ENCODE measurements around the gene TSNAX.
"Not testable (repeated sequence)": the region's sequence is repeated elsewhere in the genome, so short reads cannot be mapped to it uniquely, and the experiment has no call there.

The TSNAX gene

GRCh38 chr1:231528172-231529029 lies at the start of gene TSNAX:
TSNAX (plus strand) TSS chr1:231528669; CDS start chr1:231528811, 142 bp downstream.
- H3K4me3 ChIP-seq (ENCODE audit: low read depth, low read length) = peak within 1 kb of the TSS; percentile 81

- H3K4me3 ChIP-seq (ENCODE audit: low read depth, low read length) = no peak overlapping the region
Observed at GRCh38 chr1:231478811-231479210, 49.7 kb upstream of the TSNAX start.

- H3K4me3 ChIP-seq (ENCODE audit: low read depth, low read length) = no peak overlapping the region
Observed at GRCh38 chr1:231480008-231480407, 48.5 kb upstream of the TSNAX start.

DNA sequence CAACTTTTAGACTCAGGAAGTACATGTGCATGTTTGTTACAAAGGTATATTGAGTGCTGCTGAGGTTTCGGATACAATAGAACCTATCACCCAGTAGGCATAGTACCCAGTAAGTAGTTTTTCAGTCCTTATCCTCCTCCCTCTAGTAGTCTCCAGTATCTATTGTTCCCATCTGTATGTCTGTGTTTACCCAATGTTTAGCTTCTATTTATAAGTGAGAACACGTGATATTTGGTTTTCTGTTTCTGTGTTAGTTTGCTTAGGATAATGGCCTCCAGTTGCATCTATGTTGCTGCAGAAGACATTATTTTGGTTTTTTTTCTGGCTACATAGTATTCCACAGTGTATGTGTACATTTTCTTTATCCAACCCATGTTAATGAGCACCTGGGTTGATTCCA lies 47.2 kb upstream of the TSNAX start:
- no peak overlapping the region for H3K4me3 ChIP-seq (ENCODE audit: low read depth, low read length)

DNA sequence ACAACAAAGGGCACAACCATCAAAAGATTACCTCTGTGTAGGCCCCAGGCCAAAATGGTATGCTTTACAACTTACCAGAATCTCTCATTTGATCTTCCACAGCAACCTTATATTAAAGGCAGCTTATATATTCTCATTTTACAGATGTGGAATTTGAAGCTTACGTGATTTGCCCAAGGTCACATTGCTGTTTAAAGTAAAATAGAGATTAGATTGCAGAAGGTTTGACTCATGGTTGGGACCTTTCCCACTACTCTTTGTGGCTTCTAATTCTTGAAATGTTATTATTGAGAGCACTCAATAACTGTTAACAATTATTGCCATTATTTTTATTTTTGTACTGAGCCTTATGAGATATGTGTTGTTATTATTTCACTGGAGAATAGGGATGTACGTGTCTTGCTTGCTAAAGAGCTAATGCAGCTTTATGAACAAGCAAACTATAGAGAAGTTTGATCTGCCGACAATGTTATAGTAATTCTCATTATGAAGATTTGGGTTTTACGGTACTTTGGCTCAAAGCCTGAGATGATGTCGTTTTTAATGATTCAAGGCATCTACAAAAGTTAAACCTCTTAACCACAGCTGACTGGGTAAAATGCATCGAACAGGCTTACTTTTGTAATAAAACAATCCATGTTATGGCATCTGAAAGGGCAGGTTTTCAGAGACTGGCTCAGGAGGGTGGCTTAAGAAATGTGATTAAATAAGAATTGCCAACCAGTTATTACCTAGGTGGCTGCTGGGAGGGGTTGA lies 43.3 kb upstream of the TSNAX start:
- H3K4me3 ChIP-seq (ENCODE audit: low read depth, low read length) = no peak overlapping the region

DNA sequence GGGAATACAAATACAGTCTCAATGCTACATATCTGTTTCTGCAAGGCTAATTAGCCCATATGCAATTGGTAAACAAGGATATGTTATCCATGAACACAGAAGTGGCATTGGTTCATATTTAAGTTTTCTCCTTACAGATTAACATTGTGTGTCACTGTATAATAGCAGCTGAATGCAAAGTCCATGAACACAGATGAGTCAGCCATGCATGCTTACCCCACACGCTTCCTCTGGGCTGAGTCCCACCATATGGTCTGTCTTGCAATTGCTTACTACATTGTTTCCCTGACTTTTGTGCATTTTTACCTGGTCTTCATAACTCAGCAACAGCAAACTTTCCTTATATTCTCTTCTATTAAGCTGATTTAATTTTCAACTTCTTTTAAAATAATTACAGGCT lies 41.5 kb upstream of the TSNAX start:
- no peak overlapping the region for H3K4me3 ChIP-seq (ENCODE audit: low read depth, low read length)

- H3K4me3 ChIP-seq (ENCODE audit: low read depth, low read length) = no peak overlapping the region
Observed at GRCh38 chr1:231487910-231488309, 40.6 kb upstream of the TSNAX start.

DNA sequence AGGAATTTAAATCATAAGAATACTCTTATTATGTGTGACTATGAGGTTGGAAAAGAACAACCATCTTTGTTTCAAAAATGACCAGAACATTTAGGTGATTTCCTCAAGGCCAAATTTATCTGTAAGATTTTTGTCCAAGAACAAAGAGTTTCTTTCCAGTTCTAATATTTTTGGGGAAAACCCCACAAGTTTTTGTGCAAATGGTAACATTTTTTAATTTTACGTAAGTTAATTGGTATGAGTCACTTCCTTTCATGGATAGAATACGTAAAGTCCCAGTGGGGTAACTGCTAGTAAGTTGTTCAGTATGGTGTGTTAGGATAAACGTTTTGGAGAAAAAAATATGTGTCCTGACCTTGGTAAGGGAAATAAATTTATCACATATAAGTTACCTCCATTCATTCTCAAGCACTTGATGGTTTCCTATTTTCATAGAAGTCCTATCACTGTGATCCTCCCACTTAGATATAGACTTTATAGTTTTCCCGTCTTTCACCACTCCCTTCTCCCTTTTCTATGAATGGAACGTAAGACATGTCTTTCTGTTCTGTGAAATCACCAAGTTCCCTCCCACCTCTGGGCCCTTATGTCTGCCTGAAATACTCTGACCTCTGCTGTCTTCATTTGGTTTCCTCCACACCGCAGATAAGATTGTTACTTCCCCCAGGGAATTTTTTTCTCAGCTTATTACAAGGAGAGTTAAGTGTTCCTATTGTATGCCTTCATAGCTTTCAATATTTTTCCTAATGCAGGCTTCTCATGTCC lies 34.9 kb upstream of the TSNAX start:
- H3K4me3 ChIP-seq (ENCODE audit: low read depth, low read length) = no peak overlapping the region

GRCh38 chr1:231494439-231495110 lies 33.9 kb upstream of the TSNAX start:
- H3K4me3 ChIP-seq (ENCODE audit: low read depth, low read length) = no peak overlapping the region

- H3K4me3 ChIP-seq (ENCODE audit: low read depth, low read length) = no peak overlapping the region
Observed at GRCh38 chr1:231497629-231498152, 30.8 kb upstream of the TSNAX start.

DNA sequence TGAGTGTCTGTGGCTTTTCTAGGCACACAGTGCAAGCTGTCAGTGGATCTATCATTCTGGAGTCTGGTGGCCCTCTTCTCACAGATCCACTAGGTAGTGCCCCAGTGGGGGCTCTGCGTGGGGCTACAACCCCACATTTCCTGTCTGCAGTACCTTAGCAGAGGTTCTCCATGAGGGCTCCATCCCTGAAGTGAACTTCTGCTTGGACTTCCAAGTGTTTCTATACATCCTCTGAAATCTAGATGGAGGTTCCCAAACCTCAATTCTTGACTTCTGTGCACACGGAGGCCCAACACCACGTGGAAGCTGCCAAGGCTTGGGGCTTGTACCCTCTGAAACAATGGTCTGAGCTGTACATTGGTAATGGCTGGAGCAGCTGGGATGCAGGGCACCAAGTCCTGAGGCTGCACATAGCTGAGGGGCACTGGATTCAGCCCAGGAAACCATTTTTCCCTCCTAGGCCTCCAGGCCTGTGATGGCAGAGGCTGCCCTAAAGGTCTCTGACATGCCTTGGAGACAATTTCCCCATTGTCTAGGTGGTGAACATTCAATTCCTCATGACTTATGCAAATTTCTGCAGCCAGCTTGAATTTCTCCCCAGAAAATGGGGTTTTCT lies 29.2 kb upstream of the TSNAX start:
- no peak overlapping the region for H3K4me3 ChIP-seq (ENCODE audit: low read depth, low read length)

- no peak overlapping the region for H3K4me3 ChIP-seq (ENCODE audit: low read depth, low read length)
Observed at GRCh38 chr1:231500666-231501065, 27.8 kb upstream of the TSNAX start.

GRCh38 chr1:231503168-231503567 lies 25.3 kb upstream of the TSNAX start:
- not testable (repeated sequence) for H3K4me3 ChIP-seq (ENCODE audit: low read depth, low read length)

DNA sequence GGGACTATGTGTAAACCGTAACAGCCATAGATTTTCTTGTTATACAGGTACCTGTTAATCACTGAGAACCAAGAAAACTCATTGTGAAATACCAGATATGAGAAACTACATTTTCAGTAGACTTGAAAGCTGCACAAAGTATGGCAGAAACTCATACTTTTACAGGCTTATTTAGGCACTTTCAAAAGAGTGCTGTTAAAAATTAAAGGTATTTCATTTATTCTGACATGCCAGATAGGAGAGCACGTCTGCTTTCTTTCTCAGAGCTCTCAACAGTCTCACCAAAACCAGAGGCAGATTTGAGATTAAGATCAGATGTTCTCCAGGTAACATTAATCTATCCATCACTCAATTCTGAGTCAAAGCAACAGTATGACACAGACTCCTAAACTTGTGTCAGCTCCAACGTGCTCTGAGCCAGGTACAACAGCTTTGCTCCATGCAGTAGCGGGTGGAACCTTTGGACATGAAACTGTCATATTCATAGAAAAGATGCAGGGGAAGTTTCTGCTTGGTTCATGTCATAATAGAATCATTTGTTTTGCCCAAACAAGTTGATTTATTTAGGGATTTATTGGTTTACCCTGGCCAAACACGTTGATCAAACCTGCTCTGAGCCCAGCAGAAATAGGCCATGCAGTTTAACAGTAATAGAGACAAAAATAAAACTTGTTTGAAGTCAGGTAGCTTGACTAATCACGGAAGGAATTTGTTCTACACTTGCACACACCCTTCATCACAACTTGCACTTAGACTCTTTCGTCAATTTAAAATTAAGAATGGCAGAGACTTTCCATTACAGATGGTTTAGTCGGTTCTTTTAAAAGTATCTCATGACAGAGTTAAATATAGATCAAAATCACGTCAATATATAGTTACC lies 20.8 kb upstream of the TSNAX start:
- no peak overlapping the region for H3K4me3 ChIP-seq (ENCODE audit: low read depth, low read length)

DNA sequence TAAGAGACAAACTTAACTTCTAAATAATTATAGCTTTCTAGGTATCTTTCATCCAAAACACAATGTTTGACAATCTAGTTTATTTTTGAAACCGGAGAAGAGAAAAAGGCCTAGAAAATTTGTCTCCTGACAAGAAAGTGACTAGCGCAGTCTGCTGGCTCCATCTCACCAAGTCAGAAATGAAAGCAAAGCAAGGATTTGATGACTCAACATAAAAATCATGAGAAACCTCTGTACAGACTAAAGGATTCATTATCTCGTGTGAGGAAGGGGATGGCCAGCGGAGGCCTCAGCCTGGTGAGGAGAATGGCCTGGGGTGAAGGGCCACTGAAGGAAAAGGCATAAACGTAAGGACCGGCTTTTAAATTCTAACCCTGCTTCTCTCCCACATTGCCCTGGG lies 20.0 kb upstream of the TSNAX start:
- no peak overlapping the region for H3K4me3 ChIP-seq (ENCODE audit: low read depth, low read length)

- H3K4me3 ChIP-seq (ENCODE audit: low read depth, low read length) = no peak overlapping the region
Observed at GRCh38 chr1:231508941-231509340, 19.5 kb upstream of the TSNAX start.

DNA sequence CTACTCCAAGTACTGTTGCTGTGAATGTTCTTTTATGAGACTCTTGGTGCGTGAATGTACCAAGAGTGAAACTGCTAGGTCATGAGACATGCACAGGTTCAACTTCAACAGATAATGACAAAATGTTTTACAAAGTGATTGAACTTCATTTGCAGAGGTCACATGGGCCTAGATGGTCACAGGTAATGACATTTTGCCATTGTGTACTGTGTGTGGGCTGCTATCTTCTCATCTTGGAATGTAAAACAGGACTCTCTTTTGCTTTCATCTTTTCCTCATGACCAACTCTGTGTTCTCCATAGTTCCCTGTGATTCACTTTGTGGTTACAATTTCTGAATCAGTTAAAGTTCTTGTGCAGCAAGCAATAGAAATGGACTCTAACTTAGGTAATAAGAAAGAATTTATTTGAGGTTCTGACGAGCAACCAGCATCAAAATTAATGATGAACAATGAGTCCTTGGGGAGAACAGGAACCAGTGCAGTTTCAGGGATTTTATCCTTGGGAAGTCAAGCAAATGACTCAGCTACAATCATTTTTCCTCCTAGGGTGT lies 16.2 kb upstream of the TSNAX start:
- no peak overlapping the region for H3K4me3 ChIP-seq (ENCODE audit: low read depth, low read length)

DNA sequence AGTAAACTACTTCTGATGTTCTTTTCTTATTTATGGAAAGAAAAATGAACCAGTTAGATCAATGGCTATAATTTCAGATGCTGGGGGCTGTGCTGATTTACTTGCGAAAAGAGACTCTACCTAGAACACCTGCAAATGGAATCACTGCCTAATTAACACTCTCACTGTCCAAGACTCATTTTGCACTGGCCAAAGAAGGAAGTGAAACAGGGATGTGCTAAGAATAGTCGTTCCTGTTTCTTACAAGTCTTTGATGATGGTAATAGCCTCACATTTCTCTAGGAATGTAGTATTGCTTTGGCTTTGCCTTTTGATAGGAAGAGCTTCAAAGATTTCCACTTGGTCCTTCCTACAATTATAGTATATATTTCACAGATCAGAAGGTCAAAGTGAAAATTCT lies 12.7 kb upstream of the TSNAX start:
- H3K4me3 ChIP-seq (ENCODE audit: low read depth, low read length) = no peak overlapping the region

DNA sequence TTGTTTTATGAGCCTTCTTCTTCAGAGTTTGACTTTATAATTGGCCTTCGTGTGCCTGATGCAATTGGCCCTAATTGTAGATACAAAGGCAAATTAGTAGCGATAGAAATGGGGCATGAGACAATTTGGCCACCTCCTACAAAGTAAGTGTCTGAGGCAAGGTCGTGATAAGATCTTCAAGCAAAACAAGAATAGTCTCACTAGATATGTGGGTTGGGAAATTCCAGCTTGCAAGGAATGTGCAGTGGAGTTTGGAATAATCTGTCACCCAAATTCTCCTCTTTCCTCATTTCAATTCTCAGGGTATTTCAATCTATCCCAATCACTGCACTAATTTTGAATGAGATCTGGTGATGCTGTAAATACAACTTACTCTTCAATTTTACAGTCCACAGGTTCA lies 11.4 kb upstream of the TSNAX start:
- H3K4me3 ChIP-seq (ENCODE audit: low read depth, low read length) = no peak overlapping the region

All from iPS-11a (cell line).